ENCODE measurements around the gene PRMT6. TPM values are rescaled to one million over a fixed set of nuclear protein-coding genes. Genes with fewer than 3 reads are reported as not detected.

The PRMT6 gene
- total and polyA plus RNA-seq, 10 of the 15 experiments (the other 5 are each of a cell fraction or from before 2014, with no cell fraction given) = 6.0 to 38.6 (median 26.3) TPM

DNA sequence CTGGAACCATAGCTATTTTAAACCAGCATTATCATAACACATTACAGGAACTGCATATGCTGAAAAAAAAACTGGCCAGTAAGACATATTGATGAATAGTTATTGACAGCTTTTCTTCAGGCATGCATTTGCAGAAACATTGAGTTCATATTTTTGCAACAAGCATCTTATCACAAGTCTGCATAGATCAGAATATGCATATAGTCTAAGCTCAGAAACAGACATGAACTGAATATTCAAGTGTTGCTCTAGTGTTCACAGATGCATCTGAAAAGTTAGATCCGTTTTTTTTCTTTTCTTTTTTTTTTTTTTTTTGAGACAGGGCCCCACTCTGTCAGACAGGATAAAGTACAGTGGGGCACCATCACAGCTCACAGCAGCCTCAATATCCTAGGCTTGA lies 22.8 kb downstream of the PRMT6 start:
- SMC1A ChIA-PET (ENCODE audit: uncharacterized antibody, unreplicated experiment) = interaction anchor here (0.9 to 1.5 kb wide), 2 partner anchors 28 to 969 kb away, joined by 3 to 4 read pairs; no protein-coding TSS in a partner anchor
- 0% methylated on average over 1 of the region's 1 CpG for whole genome bisulfite sequencing (ENCODE audit: insufficient coverage, insufficient replicate concordance, low lambda C conversion rate, missing lambda C conversion rate)

More for the DNA sequence above, 22.8 kb downstream of the PRMT6 start:
- FAIRE-seq (no peak), ATAC-seq (no peak), DNase-seq (ENCODE audit: low read depth, low spot score) (no peak)
- Histone ChIP-seq H4K20me1 (ENCODE audit: control insufficient read depth, insufficient read depth) (no peaks in the 10 kb centered on the region), H3K4me3 (no peak overlapping the region), H3K27me3 (replicated peaks in 1 of 2; ENCODE audit: control insufficient read depth in 2 of 2, insufficient read depth in 2 of 2, low read length in 1 of 2) (no peaks in the 10 kb centered on the region), H3K27ac (ENCODE audit: control insufficient read depth, insufficient read depth) (no peak overlapping the region), H3K4me1 (ENCODE audit: control insufficient read depth, insufficient read depth, low read length) (no peaks in the 10 kb centered on the region), H3K36me3 (ENCODE audit: control insufficient read depth in 2 of 2, insufficient read depth in 2 of 2, low read length in 1 of 2) (no peaks in the 10 kb centered on the region), H3K79me2 (ENCODE audit: control insufficient read depth, insufficient read depth, low read length) (no peaks in the 10 kb centered on the region), H3K9me3 (replicated peaks; ENCODE audit: control insufficient read depth, insufficient read depth, low read length) (no peaks in the 10 kb centered on the region), H3K9ac (ENCODE audit: control insufficient read depth, insufficient read depth, low read length) (no peak overlapping the region), H3K4me2 (ENCODE audit: control insufficient read depth, insufficient read depth) (no peak overlapping the region), H2AFZ (ENCODE audit: control insufficient read depth, low read depth, low read length) (no peak overlapping the region)
- in situ Hi-C loops (cut with MboI) = no loop called here
- ChIA-PET RAD21 (ENCODE audit: unreplicated experiment) (interaction anchor here (0.6 kb wide), 1 partner anchor 49 kb away, joined by 3 read pairs; no protein-coding TSS in a partner anchor), CTCF (interaction anchor here (0.7 kb wide), 1 partner anchor 1813 kb away, joined by 3 read pairs; no protein-coding TSS in a partner anchor), POLR2A (interaction anchor here (0.5 to 0.7 kb wide), 3 partner anchors 152 to 787 kb away, joined by 3 to 7 read pairs (median 3); no protein-coding TSS in a partner anchor)
- TF ChIP-seq FOXK2 (IDR thresholded peaks at IDR 0.05) (no peak), BACH1 (IDR thresholded peaks at IDR 0.05; ENCODE audit: borderline replicate concordance) (no peak), RUNX3 (IDR thresholded peaks at IDR 0.05; ENCODE audit: low read length) (no peak), IRF4 (IDR thresholded peaks at IDR 0.05; ENCODE audit: low read depth, low read length) (no peak)
- TF ChIP-seq, protein P1, sequence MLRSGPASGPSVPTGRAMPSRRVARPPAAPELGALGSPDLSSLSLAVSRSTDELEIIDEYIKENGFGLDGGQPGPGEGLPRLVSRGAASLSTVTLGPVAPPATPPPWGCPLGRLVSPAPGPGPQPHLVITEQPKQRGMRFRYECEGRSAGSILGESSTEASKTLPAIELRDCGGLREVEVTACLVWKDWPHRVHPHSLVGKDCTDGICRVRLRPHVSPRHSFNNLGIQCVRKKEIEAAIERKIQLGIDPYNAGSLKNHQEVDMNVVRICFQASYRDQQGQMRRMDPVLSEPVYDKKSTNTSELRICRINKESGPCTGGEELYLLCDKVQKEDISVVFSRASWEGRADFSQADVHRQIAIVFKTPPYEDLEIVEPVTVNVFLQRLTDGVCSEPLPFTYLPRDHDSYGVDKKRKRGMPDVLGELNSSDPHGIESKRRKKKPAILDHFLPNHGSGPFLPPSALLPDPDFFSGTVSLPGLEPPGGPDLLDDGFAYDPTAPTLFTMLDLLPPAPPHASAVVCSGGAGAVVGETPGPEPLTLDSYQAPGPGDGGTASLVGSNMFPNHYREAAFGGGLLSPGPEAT (IDR thresholded peaks at IDR 0.05; ENCODE audit: low read depth) = no peak
- TF ChIP-seq, protein P2, sequence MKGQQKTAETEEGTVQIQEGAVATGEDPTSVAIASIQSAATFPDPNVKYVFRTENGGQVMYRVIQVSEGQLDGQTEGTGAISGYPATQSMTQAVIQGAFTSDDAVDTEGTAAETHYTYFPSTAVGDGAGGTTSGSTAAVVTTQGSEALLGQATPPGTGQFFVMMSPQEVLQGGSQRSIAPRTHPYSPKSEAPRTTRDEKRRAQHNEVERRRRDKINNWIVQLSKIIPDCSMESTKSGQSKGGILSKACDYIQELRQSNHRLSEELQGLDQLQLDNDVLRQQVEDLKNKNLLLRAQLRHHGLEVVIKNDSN (IDR thresholded peaks at IDR 0.05; ENCODE audit: borderline replicate concordance, extremely low read length, insufficient read depth, low read depth, low read length) = no peak
- TF ChIP-seq, protein P3, sequence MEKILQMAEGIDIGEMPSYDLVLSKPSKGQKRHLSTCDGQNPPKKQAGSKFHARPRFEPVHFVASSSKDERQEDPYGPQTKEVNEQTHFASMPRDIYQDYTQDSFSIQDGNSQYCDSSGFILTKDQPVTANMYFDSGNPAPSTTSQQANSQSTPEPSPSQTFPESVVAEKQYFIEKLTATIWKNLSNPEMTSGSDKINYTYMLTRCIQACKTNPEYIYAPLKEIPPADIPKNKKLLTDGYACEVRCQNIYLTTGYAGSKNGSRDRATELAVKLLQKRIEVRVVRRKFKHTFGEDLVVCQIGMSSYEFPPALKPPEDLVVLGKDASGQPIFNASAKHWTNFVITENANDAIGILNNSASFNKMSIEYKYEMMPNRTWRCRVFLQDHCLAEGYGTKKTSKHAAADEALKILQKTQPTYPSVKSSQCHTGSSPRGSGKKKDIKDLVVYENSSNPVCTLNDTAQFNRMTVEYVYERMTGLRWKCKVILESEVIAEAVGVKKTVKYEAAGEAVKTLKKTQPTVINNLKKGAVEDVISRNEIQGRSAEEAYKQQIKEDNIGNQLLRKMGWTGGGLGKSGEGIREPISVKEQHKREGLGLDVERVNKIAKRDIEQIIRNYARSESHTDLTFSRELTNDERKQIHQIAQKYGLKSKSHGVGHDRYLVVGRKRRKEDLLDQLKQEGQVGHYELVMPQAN (conservative IDR thresholded peaks at IDR 0.05) = no peak
- TF ChIP-seq, protein P4, sequence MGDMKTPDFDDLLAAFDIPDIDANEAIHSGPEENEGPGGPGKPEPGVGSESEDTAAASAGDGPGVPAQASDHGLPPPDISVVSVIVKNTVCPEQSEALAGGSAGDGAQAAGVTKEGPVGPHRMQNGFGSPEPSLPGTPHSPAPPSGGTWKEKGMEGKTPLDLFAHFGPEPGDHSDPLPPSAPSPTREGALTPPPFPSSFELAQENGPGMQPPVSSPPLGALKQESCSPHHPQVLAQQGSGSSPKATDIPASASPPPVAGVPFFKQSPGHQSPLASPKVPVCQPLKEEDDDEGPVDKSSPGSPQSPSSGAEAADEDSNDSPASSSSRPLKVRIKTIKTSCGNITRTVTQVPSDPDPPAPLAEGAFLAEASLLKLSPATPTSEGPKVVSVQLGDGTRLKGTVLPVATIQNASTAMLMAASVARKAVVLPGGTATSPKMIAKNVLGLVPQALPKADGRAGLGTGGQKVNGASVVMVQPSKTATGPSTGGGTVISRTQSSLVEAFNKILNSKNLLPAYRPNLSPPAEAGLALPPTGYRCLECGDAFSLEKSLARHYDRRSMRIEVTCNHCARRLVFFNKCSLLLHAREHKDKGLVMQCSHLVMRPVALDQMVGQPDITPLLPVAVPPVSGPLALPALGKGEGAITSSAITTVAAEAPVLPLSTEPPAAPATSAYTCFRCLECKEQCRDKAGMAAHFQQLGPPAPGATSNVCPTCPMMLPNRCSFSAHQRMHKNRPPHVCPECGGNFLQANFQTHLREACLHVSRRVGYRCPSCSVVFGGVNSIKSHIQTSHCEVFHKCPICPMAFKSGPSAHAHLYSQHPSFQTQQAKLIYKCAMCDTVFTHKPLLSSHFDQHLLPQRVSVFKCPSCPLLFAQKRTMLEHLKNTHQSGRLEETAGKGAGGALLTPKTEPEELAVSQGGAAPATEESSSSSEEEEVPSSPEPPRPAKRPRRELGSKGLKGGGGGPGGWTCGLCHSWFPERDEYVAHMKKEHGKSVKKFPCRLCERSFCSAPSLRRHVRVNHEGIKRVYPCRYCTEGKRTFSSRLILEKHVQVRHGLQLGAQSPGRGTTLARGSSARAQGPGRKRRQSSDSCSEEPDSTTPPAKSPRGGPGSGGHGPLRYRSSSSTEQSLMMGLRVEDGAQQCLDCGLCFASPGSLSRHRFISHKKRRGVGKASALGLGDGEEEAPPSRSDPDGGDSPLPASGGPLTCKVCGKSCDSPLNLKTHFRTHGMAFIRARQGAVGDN (IDR thresholded peaks at IDR 0.05) = no peak
- no TSS peak for BruUV-seq (replicated peaks)
- intact Hi-C loops (cut with micrococcal nuclease; ENCODE audit: unreplicated experiment) = no loop called here

Data from GM12878 (cell line).